Activated CD4-positive, alpha-beta T cell treated with anti-CD3 and anti-CD28 coated beads for 36 hours (primary cell): Measurements from ENCODE around the gene INF2. TPM values are rescaled to one million over a fixed set of nuclear protein-coding genes. Genes with fewer than 3 reads are reported as not detected.

Experiments used
- ATAC-seq: fragments of 200-7000 bp; cut with Tn5 transposase; one replicate; pipeline ENCODE4 v1.10.0; 2021; ENCODE audit warnings: mild to moderate bottlenecking, moderate library complexity
- CTCF ChIA-PET: fragments of 350-600 bp; sonication (Branson Sonifier 250); formaldehyde crosslinking; loops from one replicate; lab custom pipeline; 2021; ENCODE audit warnings: antibody characterized with exemption; lab: Charles Lee
- POLR2A ChIA-PET: fragments of 350-600 bp; sonication (Branson Sonifier 250); formaldehyde crosslinking; loops from one replicate; lab custom pipeline; 2021; ENCODE audit warnings: antibody characterized with exemption, inconsistent platforms; lab: Charles Lee
- DNase-seq: peaks from one replicate; pipeline ENCODE4 v3.0.0-alpha.2; 2020
- H3K27ac Mint-ChIP-seq: one replicate; pipeline ENCODE4 v1.8.0; 2021; ENCODE audit warnings: mixed read lengths
- H3K27me3 Mint-ChIP-seq: one replicate; pipeline ENCODE4 v1.8.0; 2021; ENCODE audit warnings: mixed read lengths
- H3K36me3 Mint-ChIP-seq: one replicate; pipeline ENCODE4 v1.8.0; 2021; ENCODE audit warnings: low read depth, mixed read lengths
- H3K4me1 Mint-ChIP-seq: one replicate; pipeline ENCODE4 v1.8.0; 2021; ENCODE audit warnings: mixed read lengths
- H3K4me3 Mint-ChIP-seq: one replicate; pipeline ENCODE4 v1.8.0; 2021; ENCODE audit warnings: mild to moderate bottlenecking, moderate library complexity, mixed read lengths
- H3K9me3 Mint-ChIP-seq: one replicate; pipeline ENCODE4 v1.8.0; 2021; ENCODE audit warnings: low read depth, mixed read lengths
- intact Hi-C, 2 experiments: fragments of 100-400 bp; cut with DNase I in 1 of 2; cut with micrococcal nuclease in 1 of 2; formaldehyde crosslinking; loops; one replicate each; pipeline versions ENCODE4 v1.14.2 to v1.15.1; 2022 to 2024; cut with DNase I, micrococcal nuclease
- total RNA-seq, 2 experiments: library from RNA; stranded (reverse); gene quantifications; one replicate each; pipeline ENCODE4 v1.2.3, GENCODE V29; 2021

Gene INF2
- total RNA-seq, 2 experiments from 2014 or later: 60.8 to 66.0 TPM

DNA sequence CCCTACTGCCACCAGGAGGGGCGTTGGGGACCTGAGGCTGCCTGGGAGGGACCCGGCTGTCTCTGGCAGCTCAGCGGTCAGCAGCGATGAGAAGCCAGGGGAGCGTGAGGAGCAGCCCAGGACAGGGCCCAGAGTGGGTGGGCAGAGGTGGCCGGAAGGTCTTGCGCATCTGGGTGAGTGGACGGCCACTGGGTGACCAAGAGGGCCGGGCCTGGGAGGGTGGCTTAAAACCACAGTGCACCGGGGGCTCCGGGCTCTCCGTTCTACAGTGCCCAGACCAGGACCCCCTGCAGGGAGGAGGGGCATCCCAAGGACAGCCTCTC, 10.0 kb downstream of the INF2 start:
- peaks cover 18% of the 10 kb centered on the region for H3K4me1 Mint-ChIP-seq
- no peak overlapping the region for H3K27ac Mint-ChIP-seq
- POLR2A ChIA-PET: no interaction called here

DNA sequence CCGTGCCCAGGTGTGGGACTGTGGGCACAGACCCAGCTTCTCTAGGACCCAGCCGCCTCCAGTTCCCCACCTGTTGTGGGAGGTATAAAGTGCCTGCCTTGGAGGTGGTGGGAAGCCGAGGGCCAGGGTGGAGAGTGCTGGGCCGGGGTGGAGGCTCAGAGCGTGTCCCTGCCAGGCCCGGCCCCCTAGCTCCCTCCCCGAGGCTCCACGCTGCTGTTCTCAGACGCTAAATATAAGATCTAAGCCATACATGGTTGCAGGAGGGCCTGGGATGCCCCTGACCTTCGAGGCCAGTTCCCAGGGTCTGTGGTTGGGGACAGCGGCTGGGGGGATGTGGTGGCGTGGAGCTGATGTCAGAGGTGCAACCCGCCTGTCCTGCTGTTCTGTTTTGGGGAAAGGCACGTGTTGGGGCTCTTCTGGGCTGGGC, 10.8 kb downstream of the INF2 start:
- DNase-seq (no peak), ATAC-seq (no peak)
- Mint-ChIP-seq H3K27ac (no peak overlapping the region), H3K4me3 (no peak overlapping the region), H3K27me3 (no peaks in the 10 kb centered on the region), H3K9me3 (no peaks in the 10 kb centered on the region), H3K36me3 (peaks cover 12% of the 10 kb centered on the region), H3K4me1 (peaks cover 9% of the 10 kb centered on the region)
- intact Hi-C loops: no loop called here
- CTCF ChIA-PET: no interaction called here
- POLR2A ChIA-PET: no interaction called here

More for the DNA sequence above, 10.0 kb downstream of the INF2 start:
- Mint-ChIP-seq H3K36me3 (peaks cover 12% of the 10 kb centered on the region), H3K27me3 (no peaks in the 10 kb centered on the region), H3K4me3 (no peak overlapping the region), H3K9me3 (no peaks in the 10 kb centered on the region)
- CTCF ChIA-PET: no interaction called here
- ATAC-seq (no peak), DNase-seq (no peak)
- intact Hi-C loops: no loop called here

DNA sequence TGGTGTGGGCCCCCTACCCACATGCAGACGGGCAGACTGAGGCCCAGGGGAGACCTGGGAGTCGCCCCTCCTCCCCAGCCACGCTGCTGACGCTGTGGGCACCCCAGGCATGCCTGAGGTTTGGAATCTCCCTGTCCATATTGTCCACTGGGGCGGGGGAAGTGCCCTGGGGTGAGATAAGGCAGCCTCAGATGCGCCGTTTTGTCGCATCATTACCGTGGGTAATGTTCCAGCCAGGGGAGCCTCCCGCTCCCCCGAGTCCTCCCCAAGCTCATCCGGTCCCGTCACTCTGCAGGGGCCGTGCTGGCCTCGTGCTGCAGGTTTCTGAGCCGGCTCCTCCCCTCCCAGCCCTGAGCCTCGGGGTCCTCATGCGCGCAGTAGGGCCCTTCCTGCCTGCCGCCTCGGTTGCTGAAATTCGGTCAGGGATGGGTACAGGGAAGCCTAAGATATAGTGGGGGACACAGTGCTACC, 11.4 kb downstream of the INF2 start:
- Mint-ChIP-seq H3K27ac (no peak overlapping the region), H3K9me3 (no peaks in the 10 kb centered on the region), H3K36me3 (peaks cover 12% of the 10 kb centered on the region), H3K4me3 (no peak overlapping the region), H3K27me3 (no peaks in the 10 kb centered on the region), H3K4me1 (peaks cover 4% of the 10 kb centered on the region)
- DNase-seq (no peak), ATAC-seq (no peak)
- CTCF ChIA-PET: no interaction called here
- intact Hi-C loops: no loop called here
- POLR2A ChIA-PET: no interaction called here

DNA sequence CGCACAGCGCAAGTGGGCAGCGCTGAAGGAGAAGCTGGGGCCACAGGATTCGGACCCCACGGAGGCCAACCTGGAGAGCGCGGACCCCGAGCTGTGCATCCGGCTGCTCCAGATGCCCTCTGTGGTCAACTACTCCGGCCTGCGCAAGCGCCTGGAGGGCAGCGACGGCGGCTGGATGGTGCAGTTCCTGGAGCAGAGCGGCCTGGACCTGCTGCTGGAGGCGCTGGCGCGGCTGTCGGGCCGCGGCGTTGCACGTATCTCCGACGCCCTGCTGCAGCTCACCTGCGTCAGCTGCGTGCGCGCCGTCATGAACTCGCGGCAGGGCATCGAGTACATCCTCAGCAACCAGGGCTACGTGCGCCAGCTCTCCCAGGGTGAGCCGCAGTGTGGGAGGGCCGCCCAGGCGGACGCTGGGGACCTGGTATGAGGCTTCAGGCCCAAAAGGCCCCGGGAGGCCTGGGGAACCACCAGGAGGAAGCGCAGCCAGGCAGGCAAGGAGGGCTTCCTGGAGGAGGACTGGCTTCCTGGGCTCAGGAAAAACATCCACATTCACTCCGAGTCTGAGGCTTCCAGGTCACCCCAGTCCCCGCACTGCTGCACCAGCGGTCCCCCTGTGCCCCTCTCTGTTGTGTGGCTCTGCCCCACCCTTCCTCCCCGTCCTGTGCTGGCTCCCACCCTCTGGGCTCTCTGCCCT, 12.1 kb downstream of the INF2 start:
- ChIA-PET POLR2A (interaction anchor here (1.2 kb wide), 1 partner anchor 51 kb away, joined by 3 read pairs; the partner anchor contains the start of gene SIVA1), CTCF (no interaction called here)
- no peak for ATAC-seq
- no peak overlapping the region for H3K4me3 Mint-ChIP-seq
- peaks cover 8% of the 10 kb centered on the region for H3K36me3 Mint-ChIP-seq
- no peaks in the 10 kb centered on the region for H3K27me3 Mint-ChIP-seq
- no peak for DNase-seq
- H3K27ac Mint-ChIP-seq: no peak overlapping the region
- intact Hi-C loops: no loop called here
- H3K9me3 Mint-ChIP-seq: no peaks in the 10 kb centered on the region
- no peaks in the 10 kb centered on the region for H3K4me1 Mint-ChIP-seq

DNA sequence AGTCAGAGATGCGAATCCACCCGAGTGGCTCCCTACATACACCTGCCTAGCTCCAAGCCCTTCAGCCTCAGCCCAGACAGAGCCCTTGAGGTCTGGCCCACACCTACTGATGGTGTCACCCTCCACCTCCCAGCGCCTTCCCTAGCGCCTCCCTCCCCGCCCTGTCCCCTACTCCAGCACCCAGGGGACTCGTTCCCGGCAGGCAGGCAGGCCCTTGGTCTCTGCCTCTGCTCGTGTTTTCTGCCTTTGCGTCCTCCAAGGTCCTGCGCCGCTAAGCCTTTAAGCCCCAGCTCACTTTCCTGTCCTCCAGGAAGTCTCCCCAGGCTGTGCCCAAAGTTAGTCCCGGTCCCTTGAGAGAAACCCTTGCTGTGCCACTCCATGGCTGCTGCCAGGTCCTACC, 12.7 kb downstream of the INF2 start:
- Mint-ChIP-seq H3K27ac (no peak overlapping the region), H3K9me3 (no peaks in the 10 kb centered on the region), H3K27me3 (no peaks in the 10 kb centered on the region), H3K36me3 (peaks cover 8% of the 10 kb centered on the region), H3K4me3 (no peak overlapping the region), H3K4me1 (no peaks in the 10 kb centered on the region)
- DNase-seq: no peak
- CTCF ChIA-PET: no interaction called here
- POLR2A ChIA-PET: interaction anchor here (1.2 kb wide), 1 partner anchor 51 kb away, joined by 3 read pairs; the partner anchor contains the start of gene SIVA1
- no peak for ATAC-seq
- intact Hi-C loops: no loop called here

DNA sequence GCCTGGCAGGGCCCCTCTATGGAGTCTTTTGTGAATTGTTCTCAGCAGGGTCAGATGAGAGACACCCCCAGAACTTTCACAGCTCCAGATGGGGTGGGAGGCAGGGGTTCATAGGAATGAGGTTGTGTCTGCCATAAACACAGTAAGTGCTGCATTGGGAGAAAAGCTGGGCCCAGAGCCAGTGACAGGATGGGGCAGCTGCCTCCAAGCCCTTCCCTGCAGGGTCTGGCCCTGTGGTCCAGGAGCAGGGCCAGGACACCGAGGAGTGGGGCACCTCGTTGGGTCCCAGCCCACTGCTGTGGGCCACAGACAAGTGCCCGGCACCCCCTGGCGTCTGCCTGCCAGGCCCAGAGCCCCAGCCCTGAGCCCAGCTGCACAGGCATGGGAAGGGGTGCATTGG, 13.3 kb downstream of the INF2 start:
- ATAC-seq (no peak), DNase-seq (no peak)
- intact Hi-C loops: no loop called here
- ChIA-PET POLR2A (no interaction called here), CTCF (no interaction called here)
- Mint-ChIP-seq H3K27ac (no peak overlapping the region), H3K27me3 (no peaks in the 10 kb centered on the region), H3K9me3 (no peaks in the 10 kb centered on the region), H3K36me3 (peaks cover 8% of the 10 kb centered on the region), H3K4me3 (no peak overlapping the region), H3K4me1 (no peaks in the 10 kb centered on the region)

DNA sequence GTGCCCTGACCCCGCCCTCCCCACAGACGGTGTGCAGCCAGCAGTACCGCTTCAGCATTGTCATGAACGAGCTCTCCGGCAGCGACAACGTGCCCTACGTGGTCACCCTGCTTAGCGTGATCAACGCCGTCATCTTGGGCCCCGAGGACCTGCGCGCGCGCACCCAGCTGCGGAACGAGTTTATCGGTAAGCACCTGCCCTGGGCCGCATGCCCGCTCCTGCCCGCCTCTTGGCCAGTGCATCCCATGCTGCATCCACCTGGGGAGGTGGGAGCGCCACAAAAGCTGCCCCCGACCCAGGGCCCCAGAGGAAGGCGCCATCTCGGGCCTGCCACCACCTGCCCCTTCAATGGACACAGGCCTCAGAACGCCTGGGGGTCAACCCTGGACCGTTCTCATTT, 13.9 kb downstream of the INF2 start:
- intact Hi-C loops: no loop called here
- ChIA-PET POLR2A (no interaction called here), CTCF (no interaction called here)
- Mint-ChIP-seq H3K4me1 (no peaks in the 10 kb centered on the region), H3K27me3 (no peaks in the 10 kb centered on the region), H3K4me3 (no peak overlapping the region), H3K36me3 (peaks cover 8% of the 10 kb centered on the region), H3K9me3 (no peaks in the 10 kb centered on the region), H3K27ac (no peak overlapping the region)
- no peak for ATAC-seq
- DNase-seq: no peak

DNA sequence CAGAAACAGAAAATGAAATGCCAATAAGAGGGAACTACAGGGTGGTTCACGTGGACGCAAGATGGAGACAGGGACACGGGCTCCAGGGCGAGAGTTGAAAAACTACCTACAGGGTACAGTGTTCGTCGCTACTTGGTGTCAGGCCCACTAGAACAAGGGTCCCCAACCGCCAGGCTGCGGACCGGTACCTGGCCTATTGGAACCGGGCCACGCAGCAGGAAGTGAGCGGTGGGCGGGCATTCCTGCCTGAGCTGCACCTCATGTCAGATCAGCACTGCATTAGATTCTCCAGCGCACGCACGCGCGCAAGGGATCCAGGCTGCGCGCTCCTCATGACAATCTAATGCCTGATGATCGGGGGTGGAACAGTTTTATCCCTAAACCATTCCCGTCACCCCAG, 14.8 kb downstream of the INF2 start:
- Mint-ChIP-seq H3K27ac (no peak overlapping the region), H3K4me3 (no peak overlapping the region), H3K27me3 (no peaks in the 10 kb centered on the region), H3K9me3 (no peaks in the 10 kb centered on the region), H3K4me1 (peaks cover 2% of the 10 kb centered on the region), H3K36me3 (peaks cover 11% of the 10 kb centered on the region)
- POLR2A ChIA-PET: no interaction called here
- CTCF ChIA-PET: interaction anchor here (0.6 kb wide), 1 partner anchor 52 kb away, joined by 4 read pairs; no protein-coding TSS in a partner anchor
- ATAC-seq: no peak
- no peak for DNase-seq
- intact Hi-C loops: no loop called here

DNA sequence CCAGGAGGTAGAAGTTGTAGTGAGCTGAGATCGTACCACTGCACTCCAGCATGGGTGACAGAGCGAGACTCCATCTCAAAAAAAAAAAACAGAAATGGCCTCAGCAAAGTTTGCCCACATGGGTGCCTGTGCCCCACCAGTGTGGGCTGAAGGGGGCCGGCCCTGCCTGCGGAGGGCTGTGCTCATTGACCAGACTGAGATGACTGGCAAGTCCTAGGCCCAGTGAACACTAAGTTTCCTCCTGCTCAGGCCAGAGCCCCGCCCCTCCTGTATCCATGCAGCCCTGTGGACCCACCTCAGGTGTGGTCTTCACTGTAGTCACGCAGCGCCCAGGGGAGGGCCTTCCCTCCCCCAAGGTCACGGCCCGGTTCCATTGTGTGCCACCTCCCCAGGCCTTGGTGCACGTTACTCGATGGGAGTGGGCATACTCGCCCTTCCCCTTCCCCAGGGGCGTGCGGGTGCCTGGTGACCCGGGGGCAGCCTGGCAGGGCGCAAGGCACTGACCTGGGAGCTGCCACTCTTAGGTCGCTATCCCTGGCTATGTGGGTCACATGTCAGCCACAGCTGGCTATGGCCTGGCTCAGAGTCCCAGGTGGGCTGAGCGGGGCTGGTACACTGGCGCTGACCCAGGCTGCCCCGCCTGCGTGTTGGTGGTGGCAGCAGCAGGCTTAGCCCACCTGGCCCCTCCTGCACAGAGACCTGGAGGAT, 16.1 kb downstream of the INF2 start:
- DNase-seq (no peak), ATAC-seq (no peak)
- Mint-ChIP-seq H3K4me3 (no peak overlapping the region), H3K4me1 (peaks cover 2% of the 10 kb centered on the region), H3K9me3 (no peaks in the 10 kb centered on the region), H3K27ac (no peak overlapping the region), H3K36me3 (peaks cover 14% of the 10 kb centered on the region), H3K27me3 (no peaks in the 10 kb centered on the region)
- POLR2A ChIA-PET: no interaction called here
- intact Hi-C loops: no loop called here
- CTCF ChIA-PET: interaction anchor here (0.7 kb wide), 1 partner anchor 47 kb away, joined by 3 read pairs; no protein-coding TSS in a partner anchor

DNA sequence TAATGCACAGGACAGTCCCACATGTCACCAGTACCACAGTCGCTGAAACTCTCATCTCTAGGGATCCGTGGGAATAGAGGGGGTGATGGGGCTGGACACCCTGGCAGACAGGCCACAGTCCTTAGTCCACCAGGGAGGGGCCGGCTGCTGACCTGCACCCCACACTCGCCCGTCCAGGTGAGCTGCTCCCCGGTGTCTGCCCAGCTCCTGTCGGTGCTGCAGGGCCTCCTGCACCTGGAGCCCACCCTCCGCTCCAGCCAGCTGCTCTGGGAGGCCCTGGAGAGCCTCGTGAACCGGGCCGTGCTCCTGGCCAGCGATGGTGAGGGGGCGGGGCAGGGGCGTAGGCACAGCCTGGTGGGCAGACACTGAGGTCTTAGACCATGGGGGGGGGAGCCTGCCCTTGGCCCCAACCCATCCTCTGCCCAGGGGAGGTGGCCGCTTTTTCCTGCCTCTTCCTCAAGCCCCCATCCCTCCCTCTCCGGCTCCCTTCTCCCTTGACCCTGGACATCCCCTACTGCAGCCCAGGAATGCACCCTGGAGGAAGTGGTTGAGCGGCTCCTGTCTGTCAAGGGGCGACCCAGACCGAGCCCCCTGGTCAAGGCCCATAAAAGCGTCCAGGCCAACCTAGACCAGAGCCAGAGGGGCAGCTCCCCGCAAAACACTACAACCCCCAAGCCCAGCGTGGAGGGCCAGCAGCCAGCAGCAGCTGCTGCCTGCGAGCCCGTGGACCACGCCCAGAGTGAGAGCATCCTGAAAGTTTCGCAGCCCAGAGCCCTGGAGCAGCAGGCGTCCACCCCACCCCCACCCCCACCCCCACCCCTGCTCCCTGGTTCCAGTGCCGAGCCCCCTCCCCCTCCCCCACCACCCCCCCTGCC, 17.6 kb downstream of the INF2 start:
- Mint-ChIP-seq H3K4me3 (no peak overlapping the region), H3K9me3 (no peaks in the 10 kb centered on the region), H3K36me3 (peaks cover 14% of the 10 kb centered on the region), H3K27ac (no peak overlapping the region), H3K27me3 (no peaks in the 10 kb centered on the region), H3K4me1 (peaks cover 2% of the 10 kb centered on the region)
- intact Hi-C loops: no loop called here
- ATAC-seq: no peak
- no peak for DNase-seq
- POLR2A ChIA-PET: no interaction called here
- CTCF ChIA-PET: interaction anchor here (0.6 to 1.0 kb wide), 5 partner anchors 12 to 55 kb away, joined by 3 to 4 read pairs (median 3); no protein-coding TSS in a partner anchor
